H9 (cell line): ENCODE results near the gene FOXN4. TPM values are rescaled to one million over a fixed set of nuclear protein-coding genes. Genes with fewer than 3 reads are reported as not detected.

ENCODE experiments used
- DNase-seq: peaks from one replicate; pipeline ENCODE4 v3.0.0-alpha.2; 2017
- H2AFZ ChIP-seq: one replicate; pipeline ENCODE4 v1.6.1; 2013; ENCODE audit warnings: mild to moderate bottlenecking, low read length, control low read depth, moderate library complexity
- H2AK5ac ChIP-seq: 2 replicates; pipeline ENCODE4 v1.6.1; 2013; ENCODE audit warnings: low read length, control low read depth, mixed read lengths; ENCODE audit not compliant: insufficient read length
- H2BK120ac ChIP-seq: one replicate; pipeline ENCODE4 v1.6.1; 2013; ENCODE audit warnings: low read depth, mild to moderate bottlenecking, low read length, control low read depth, inconsistent platforms; ENCODE audit not compliant: poor library complexity, severe bottlenecking
- H2BK12ac ChIP-seq: 2 replicates; pipeline ENCODE4 v1.6.1; 2013; ENCODE audit warnings: low read length, control low read depth, mixed read lengths, low read depth; ENCODE audit not compliant: insufficient read length
- H2BK15ac ChIP-seq: 2 replicates; pipeline ENCODE4 v1.6.1; 2013; ENCODE audit warnings: low read depth, low read length, control low read depth
- H2BK20ac ChIP-seq: one replicate; pipeline ENCODE4 v1.6.1; 2013; ENCODE audit warnings: low read depth, mild to moderate bottlenecking, low read length, control low read depth, inconsistent platforms; ENCODE audit not compliant: poor library complexity, severe bottlenecking
- H2BK5ac ChIP-seq: 2 replicates; pipeline ENCODE4 v1.6.1; 2013; ENCODE audit warnings: low read length, control low read depth, mixed read lengths; ENCODE audit not compliant: insufficient read length
- H3K14ac ChIP-seq: 2 replicates; pipeline ENCODE4 v1.6.1; 2013; ENCODE audit warnings: low read length, control low read depth; ENCODE audit not compliant: insufficient read depth
- H3K18ac ChIP-seq: 2 replicates; pipeline ENCODE4 v1.6.1; 2013; ENCODE audit warnings: low read depth, mild to moderate bottlenecking, mixed read lengths, low read length, control low read depth; ENCODE audit not compliant: insufficient read length
- H3K23ac ChIP-seq: 2 replicates; pipeline ENCODE4 v1.6.1; 2013; ENCODE audit warnings: low read length, control low read depth, mixed read lengths, low read depth; ENCODE audit not compliant: insufficient read length
- H3K23me2 ChIP-seq: 2 replicates; pipeline ENCODE4 v1.6.1; 2013; ENCODE audit warnings: low read depth, mild to moderate bottlenecking, mixed read lengths, low read length, control low read depth; ENCODE audit not compliant: insufficient read length, poor library complexity, severe bottlenecking
- H3K27ac ChIP-seq: 2 replicates; pipeline ENCODE4 v1.5.1; 2013; ENCODE audit warnings: low read length, control low read depth, mixed read lengths, low read depth; ENCODE audit not compliant: insufficient read length
- H3K27me3 ChIP-seq: 2 replicates; pipeline ENCODE4 v1.6.1; 2013; ENCODE audit warnings: low read length, control low read depth, inconsistent platforms; ENCODE audit not compliant: insufficient read depth
- H3K4ac ChIP-seq: 2 replicates; pipeline ENCODE4 v1.6.1; 2013; ENCODE audit warnings: low read depth, mild to moderate bottlenecking, control low read depth, inconsistent platforms, low read length, moderate library complexity
- H3K4me1 ChIP-seq: 2 replicates; pipeline ENCODE4 v1.6.1; 2013; ENCODE audit warnings: low read length, control low read depth, inconsistent platforms; ENCODE audit not compliant: insufficient read depth
- H3K4me2 ChIP-seq: 2 replicates; pipeline ENCODE4 v1.6.1; 2013; ENCODE audit warnings: low read length, control low read depth, mixed read lengths; ENCODE audit not compliant: insufficient read length, insufficient read depth
- H3K56ac ChIP-seq: 2 replicates; pipeline ENCODE4 v1.6.1; 2013; ENCODE audit warnings: low read depth, mild to moderate bottlenecking, mixed read lengths, low read length, control low read depth; ENCODE audit not compliant: insufficient read length
- H3K79me1 ChIP-seq: 2 replicates; pipeline ENCODE4 v1.6.1; 2013; ENCODE audit warnings: low read depth, mild to moderate bottlenecking, moderate library complexity, low read length, control low read depth, inconsistent platforms; ENCODE audit not compliant: insufficient read depth, poor library complexity, severe bottlenecking
- H3K79me2 ChIP-seq: 2 replicates; pipeline ENCODE4 v1.6.1; 2013; ENCODE audit warnings: low read length, control low read depth, inconsistent platforms; ENCODE audit not compliant: insufficient read depth
- H3K9ac ChIP-seq: 2 replicates; pipeline ENCODE4 v1.6.1; 2013; ENCODE audit warnings: low read length, control low read depth, mixed read lengths; ENCODE audit not compliant: insufficient read length; ENCODE audit errors: extremely low read depth
- H3K9me3 ChIP-seq: one replicate; pipeline ENCODE4 v1.6.1; 2013; ENCODE audit warnings: low read depth, low read length, inconsistent platforms; ENCODE audit not compliant: control insufficient read depth
- H3T11ph ChIP-seq: one replicate; pipeline ENCODE4 v1.6.1; 2013; ENCODE audit warnings: mild to moderate bottlenecking, low read length, control low read depth, inconsistent platforms
- H4K20me1 ChIP-seq: one replicate; pipeline ENCODE4 v1.6.1; 2013; ENCODE audit not compliant: control insufficient read depth, insufficient read length, insufficient read depth
- H4K5ac ChIP-seq: 2 replicates; pipeline ENCODE4 v1.6.1; 2013; ENCODE audit warnings: low read depth, mild to moderate bottlenecking, mixed read lengths, low read length, control low read depth; ENCODE audit not compliant: insufficient read length
- H4K8ac ChIP-seq: replicated peaks from 2 replicates; pipeline ENCODE4 v1.6.1; 2013; ENCODE audit warnings: low read length, control low read depth, mixed read lengths, low read depth; ENCODE audit not compliant: insufficient read length
- H4K91ac ChIP-seq: 2 replicates; pipeline ENCODE4 v1.6.1; 2013; ENCODE audit warnings: low read depth, mild to moderate bottlenecking, moderate library complexity, mixed read lengths, low read length, control low read depth; ENCODE audit not compliant: insufficient read length
- H3K27ac Mint-ChIP-seq, 3 experiments: 2 replicates in 2 of 3; 3 replicates in 1 of 3; pipeline ENCODE4 v1.8.0; 2020 to 2021; ENCODE audit warnings: mixed read lengths in 3 of 3, mild to moderate bottlenecking in 1 of 3, moderate library complexity in 1 of 3
- H3K27me3 Mint-ChIP-seq: 2 replicates; pipeline ENCODE4 v1.8.0; 2021; ENCODE audit warnings: low read depth, mild to moderate bottlenecking, moderate library complexity, mixed read lengths
- H3K36me3 Mint-ChIP-seq, 3 experiments: 2 replicates in 2 of 3; 3 replicates in 1 of 3; pipeline ENCODE4 v1.8.0; 2020 to 2021; ENCODE audit warnings: low read depth in 3 of 3, mixed read lengths in 3 of 3; ENCODE audit not compliant: insufficient read depth in 1 of 3
- H3K4me1 Mint-ChIP-seq, 2 experiments: 2 replicates each; pipeline ENCODE4 v1.8.0; 2020; ENCODE audit warnings: mixed read lengths in 2 of 2
- H3K4me3 Mint-ChIP-seq, 2 experiments: 2 replicates in 1 of 2; 3 replicates in 1 of 2; pipeline ENCODE4 v1.8.0; 2020 to 2021; ENCODE audit warnings: mild to moderate bottlenecking in 2 of 2, mixed read lengths in 2 of 2, moderate library complexity in 1 of 2
- H3K9me3 Mint-ChIP-seq, 2 experiments: 2 replicates in 1 of 2; 3 replicates in 1 of 2; pipeline ENCODE4 v1.8.0; 2020; ENCODE audit warnings: mild to moderate bottlenecking in 2 of 2, mixed read lengths in 2 of 2, moderate library complexity in 1 of 2
- WGBS: extraction: QIAGEN DNeasy Blood & Tissue Kit; methylation state at CpG from one replicate; pipeline ENCODE4 v1.1.7; 2013; ENCODE audit warnings: missing lambda C conversion rate, low lambda C conversion rate, mixed read lengths; ENCODE audit not compliant: insufficient read length; ENCODE audit errors: extremely low coverage; 5-methylcytosine and 5-hydroxymethylcytosine counted together
- total RNA-seq: library from RNA; stranded (reverse); gene quantifications from 2 replicates; pipeline ENCODE4 v1.2.1, GENCODE V29; 2021
- TF ChIP-seq, protein P1 (sequence below): fragments of 200-600 bp; sonication (generic); conservative IDR thresholded peaks from 3 replicates; pipeline ENCODE4 v1.8.0; 2021; ENCODE audit warnings: antibody characterized with exemption, mild to moderate bottlenecking

Gene FOXN4
- total RNA-seq, 1 experiment from 2014 or later: 0.39 TPM

DNA sequence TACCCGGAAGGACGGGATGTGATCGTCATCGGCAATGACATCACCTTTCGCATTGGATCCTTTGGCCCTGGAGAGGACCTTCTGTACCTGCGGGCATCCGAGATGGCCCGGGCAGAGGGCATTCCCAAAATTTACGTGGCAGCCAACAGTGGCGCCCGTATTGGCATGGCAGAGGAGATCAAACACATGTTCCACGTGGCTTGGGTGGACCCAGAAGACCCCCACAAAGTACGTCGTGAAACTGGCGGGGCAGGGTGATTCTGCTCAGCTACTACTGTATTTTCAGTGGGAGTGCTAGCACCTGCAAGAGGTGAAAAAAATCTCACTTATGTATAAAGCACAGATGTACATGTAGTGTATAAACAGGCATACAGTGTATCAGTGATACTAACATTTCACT, 62.9 kb downstream of the FOXN4 start:
- H3K79me1 ChIP-seq: no peaks in the 10 kb centered on the region
- no peak overlapping the region for H2AFZ ChIP-seq
- no peak overlapping the region for H3K4ac ChIP-seq
- H2BK120ac ChIP-seq: no peak overlapping the region
- Mint-ChIP-seq H3K9me3 (no peaks in the 10 kb centered on the region), H3K4me1 (no peaks in the 10 kb centered on the region), H3K36me3 (peaks cover 0 to 27% (median 19%) of the 10 kb centered on the region in 3 experiments; a peak in 4 of 7 replicates), H3K27ac (no peak overlapping the region), H3K27me3 (no peaks in the 10 kb centered on the region), H3K4me3 (no peak overlapping the region)
- H3T11ph ChIP-seq: no peak overlapping the region
- WGBS: no CpG with 5 or more reads among the region's 15 CpGs
- no peaks in the 10 kb centered on the region for H3K9me3 ChIP-seq
- no peaks in the 10 kb centered on the region for H3K4me1 ChIP-seq
- H2AK5ac ChIP-seq: no peak overlapping the region
- H2BK15ac ChIP-seq: no peak overlapping the region
- H3K27ac ChIP-seq: no peak overlapping the region
- no peak overlapping the region for H3K18ac ChIP-seq
- no peak overlapping the region for H3K9ac ChIP-seq
- H3K4me2 ChIP-seq: no peak overlapping the region
- H4K20me1 ChIP-seq: peaks cover 4% of the 10 kb centered on the region
- TF ChIP-seq, protein P1, sequence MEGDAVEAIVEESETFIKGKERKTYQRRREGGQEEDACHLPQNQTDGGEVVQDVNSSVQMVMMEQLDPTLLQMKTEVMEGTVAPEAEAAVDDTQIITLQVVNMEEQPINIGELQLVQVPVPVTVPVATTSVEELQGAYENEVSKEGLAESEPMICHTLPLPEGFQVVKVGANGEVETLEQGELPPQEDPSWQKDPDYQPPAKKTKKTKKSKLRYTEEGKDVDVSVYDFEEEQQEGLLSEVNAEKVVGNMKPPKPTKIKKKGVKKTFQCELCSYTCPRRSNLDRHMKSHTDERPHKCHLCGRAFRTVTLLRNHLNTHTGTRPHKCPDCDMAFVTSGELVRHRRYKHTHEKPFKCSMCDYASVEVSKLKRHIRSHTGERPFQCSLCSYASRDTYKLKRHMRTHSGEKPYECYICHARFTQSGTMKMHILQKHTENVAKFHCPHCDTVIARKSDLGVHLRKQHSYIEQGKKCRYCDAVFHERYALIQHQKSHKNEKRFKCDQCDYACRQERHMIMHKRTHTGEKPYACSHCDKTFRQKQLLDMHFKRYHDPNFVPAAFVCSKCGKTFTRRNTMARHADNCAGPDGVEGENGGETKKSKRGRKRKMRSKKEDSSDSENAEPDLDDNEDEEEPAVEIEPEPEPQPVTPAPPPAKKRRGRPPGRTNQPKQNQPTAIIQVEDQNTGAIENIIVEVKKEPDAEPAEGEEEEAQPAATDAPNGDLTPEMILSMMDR: no peak
- H4K5ac ChIP-seq: no peak overlapping the region
- no peak overlapping the region for H2BK5ac ChIP-seq
- H3K23me2 ChIP-seq: no peaks in the 10 kb centered on the region
- no peak overlapping the region for H3K23ac ChIP-seq
- DNase-seq: no peak
- no peak overlapping the region for H4K91ac ChIP-seq
- no peak overlapping the region for H2BK12ac ChIP-seq
- H3K27me3 ChIP-seq: no peaks in the 10 kb centered on the region
- no peak overlapping the region for H3K14ac ChIP-seq
- no peak overlapping the region for H2BK20ac ChIP-seq
- H3K56ac ChIP-seq: no peak overlapping the region
- H4K8ac ChIP-seq: no peak overlapping the region
- no peaks in the 10 kb centered on the region for H3K79me2 ChIP-seq
